HG03135 (cell line): ENCODE data around the gene CPLANE1.
"Not testable (repeated sequence)": the region's sequence is repeated elsewhere in the genome, so short reads cannot be mapped to it uniquely, and the experiment has no call there.

Source experiments
- ATAC-seq: cut with Tn5 transposase; IDR thresholded peaks from one replicate; pipeline ENCODE4 v1.9.1; 2021; ENCODE audit warnings: mild to moderate bottlenecking, moderate library complexity; ENCODE audit not compliant: unreplicated experiment

CPLANE1 gene

DNA sequence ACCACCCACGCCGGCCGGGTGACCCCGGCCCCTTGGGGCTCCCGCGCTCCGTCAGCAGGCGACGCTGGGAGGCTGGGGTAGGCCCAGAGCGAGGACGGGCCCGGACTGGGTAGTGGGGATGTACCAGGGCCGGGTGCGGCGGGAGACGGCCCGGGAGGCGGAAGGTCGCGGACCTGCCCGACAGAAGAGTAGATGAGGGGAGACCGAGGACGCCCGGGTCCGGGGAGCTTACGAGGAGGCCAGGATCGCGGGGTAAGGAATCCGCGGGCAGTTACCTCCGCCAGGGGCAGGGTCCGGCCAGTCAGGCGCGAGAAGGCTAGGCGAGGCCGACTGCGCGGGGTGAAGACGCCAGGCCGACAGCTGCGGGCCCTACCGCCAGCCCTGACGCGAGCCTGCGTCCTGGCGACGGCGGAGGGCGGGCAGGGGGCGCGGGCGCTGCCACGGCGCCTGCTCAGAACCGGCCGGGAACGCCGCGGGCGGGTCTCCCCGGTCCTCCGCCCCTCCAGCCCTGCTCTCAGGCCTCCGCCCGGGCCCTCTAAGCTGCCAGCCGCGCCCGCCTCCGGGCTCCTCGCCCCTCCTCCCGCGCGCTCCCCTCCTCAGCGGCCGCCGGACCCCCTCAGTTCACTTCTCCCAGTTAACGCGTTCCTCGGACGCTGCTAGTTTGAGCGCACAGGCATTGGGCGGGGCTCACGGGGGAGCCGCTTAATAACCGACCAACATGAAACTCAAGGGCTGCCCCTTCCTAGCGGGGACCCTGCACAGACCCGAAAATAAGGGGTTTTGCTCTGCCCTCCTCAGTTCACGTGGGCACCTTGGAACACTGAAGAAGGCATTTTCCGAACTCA lies at the start of gene CPLANE1:
TSS of gene CPLANE1 (minus strand) at position 407 of the 845 bp plus-strand sequence. CDS start 1,678 bp downstream, outside the sequence.
- peak; percentile 76 for ATAC-seq

DNA sequence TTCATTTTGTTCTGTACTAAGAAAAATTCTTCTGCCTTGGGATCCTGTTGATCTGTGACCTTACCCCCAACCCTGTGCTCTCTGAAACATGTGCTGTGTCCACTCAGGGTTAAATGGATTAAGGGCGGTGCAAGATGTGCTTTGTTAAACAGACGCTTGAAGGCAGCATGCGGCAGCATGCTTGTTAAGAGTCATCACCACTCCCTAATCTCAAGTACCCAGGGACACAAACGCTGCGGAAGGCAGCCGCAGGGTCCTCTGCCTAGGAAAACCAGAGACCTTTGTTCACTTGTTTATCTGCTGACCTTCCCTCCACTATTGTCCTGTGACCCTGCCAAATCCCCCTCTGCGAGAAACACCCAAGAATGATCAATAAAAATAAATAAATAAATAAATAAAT lies 47.1 kb upstream of the CPLANE1 start:
- ATAC-seq, result not testable (repeated sequence)

DNA sequence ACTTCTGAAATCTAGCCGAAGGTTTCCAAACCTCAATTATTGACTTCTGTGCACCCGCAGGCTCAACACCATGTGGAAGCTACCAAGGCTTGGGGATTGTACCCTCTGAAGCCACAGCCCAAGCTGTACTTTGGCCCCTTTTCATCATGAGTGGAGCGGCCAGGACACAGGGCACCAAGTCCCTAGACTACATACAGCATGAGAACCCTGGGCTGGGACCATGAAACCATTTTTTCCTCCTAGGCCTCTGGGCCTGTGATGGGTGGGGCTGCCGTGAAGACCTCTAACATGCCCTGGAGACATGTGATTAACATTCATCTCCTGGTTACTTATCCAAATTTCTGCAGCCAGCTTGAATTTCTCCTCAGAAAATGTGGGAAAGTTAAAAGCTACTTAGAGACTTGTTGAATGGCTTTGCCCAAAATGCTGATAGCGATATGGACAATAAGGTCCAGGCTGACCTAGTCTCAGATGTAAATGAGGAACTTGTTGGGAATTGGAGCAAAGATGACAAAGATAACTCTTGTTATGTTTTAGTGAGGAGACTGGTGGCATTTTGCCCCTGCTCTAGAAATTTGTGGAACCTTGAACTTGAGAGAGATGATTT lies 34.1 kb upstream of the CPLANE1 start:
- ATAC-seq, result no peak

DNA sequence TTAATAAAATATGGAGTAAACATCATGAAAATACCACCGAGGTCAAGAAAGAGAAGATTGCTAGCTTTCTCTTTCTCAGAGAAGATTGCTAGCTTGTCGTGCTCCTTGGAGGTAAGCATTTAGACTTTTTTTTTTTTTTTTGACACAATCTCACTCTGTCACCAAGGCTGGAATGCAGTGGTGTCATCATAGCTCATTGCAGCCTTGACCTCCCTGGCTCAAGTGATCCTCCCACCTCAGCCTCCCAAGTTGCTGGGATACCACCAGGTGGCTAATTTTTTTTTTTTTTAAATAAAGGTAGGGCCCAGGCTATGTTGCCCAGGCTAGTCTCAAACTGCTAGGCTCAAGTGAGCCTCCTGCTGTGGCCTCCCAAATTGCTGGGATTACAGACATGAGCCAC lies 26.3 kb upstream of the CPLANE1 start:
- ATAC-seq, result no peak

DNA sequence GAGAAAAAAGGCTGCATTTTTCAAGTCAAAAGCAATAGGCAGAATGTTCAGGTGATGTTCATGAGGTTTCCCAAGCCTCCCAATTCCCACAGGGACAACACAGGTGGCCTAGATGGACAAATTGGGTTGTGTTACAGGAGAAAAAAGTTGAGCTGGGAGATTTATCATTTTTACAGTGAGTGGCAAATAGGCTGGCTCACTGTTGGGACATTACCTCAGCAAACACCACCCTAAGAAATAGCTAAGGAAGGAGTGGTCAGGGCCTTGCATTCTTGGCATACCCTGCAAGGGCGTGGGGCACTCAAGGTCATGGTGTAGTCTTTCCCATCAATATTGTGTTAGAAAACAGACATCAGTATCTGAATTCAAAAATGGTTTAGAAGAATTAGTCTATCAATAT lies 23.3 kb upstream of the CPLANE1 start:
- ATAC-seq, result no peak

DNA sequence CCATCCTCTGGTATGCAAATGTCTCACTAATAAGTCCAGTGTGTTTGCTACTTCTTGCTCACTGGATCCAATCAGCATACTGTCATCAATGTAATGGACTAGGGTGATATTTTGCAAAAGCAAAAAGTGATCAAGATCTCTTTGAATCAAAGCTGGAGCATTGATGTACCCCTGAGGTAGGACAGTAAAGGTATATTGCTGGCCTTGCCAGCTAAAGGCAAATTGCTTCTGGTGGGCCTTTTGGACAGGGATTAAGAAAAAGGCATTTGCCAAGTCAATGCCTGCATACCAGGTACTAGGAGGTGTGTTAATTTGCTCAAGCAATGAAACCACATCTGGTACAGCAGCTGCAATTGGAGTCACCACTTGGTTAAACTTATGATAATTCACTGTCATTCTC lies 18.9 kb upstream of the CPLANE1 start:
- ATAC-seq, result not testable (repeated sequence)

DNA sequence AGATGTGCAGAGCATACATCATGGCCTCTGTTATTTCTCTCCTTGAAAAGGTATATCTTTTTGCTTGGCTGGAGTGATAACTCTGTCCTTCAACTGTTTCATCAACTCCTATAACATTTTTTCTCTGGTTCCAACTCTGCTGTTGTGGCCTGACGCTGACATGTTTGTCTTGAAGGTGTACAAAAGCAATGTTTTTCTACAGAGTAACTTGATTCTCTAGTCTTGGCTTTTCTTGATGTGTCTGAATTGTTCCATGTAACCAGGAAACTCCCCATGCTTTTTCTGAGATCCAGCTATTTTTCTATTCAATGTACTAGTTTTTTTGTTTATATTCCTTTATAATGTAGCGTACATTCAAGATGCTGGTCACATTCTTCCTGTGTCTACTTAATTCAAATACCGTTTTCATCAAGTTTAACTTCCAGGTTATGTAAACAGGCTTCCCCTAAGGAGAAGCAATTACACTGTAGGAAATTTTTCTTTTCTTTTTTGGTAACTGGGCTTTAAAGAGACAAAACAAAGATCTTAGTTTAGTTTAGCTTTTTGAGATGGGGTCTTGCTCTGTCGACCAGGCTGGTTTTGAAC lies 6.7 kb upstream of the CPLANE1 start:
- ATAC-seq, result no peak

DNA sequence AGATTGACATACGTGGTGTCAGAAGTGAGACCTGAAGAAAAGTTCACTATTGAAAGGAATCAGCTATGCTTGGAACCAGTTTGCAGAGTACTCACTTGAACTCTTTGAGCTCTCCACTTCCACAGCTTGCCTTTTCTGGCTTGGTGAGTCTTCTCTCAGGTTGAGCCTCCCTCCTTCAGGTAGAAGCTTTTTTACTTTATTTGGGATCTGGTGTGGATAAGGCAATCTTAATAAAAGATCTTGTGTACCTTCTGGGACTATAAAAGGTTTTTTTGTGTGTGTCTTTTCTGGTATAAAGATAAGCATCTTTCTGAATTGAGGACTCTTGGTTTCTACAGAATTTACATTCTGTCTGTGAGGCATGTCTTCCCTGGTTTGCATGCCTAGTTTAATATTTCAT lies 5.4 kb upstream of the CPLANE1 start:
- ATAC-seq, result no peak

DNA sequence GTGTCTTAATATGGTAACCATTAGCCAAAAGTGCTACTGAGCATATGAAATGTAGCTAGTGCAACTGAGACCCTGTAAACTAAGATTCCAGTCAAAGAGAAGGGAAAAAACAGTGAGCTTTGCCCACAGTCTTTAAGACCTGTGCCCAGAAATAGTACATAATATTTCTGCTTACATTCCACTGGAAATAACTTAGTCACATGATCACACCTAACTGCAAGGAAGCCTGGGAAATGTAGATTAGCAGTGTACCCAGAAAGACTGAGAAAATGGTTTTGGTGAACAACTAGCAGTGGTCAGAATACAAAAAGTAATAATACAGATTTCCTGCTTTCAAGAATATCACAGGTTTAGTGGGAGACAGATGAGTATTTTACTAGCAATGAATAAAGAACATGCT lies 2.5 kb upstream of the CPLANE1 start:
- no peak for ATAC-seq

DNA sequence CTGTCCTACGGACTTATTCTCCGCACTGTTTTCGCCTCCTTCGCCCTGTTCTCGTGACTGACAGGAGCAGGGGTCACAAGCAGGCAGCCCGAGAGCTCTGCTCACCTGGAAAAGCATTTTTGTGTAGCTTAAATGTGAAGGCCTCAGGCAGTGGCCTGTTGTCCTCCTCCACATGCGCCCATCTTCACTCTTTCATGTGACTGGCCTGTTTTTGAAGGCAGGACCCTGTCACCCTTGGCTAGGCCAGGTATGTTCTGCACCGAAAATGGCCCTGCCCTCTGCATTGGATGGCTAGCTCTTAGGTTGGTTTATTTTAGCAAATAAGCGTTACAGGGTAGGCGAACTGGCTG lies 614 bp upstream of the CPLANE1 start:
- no peak for ATAC-seq

DNA sequence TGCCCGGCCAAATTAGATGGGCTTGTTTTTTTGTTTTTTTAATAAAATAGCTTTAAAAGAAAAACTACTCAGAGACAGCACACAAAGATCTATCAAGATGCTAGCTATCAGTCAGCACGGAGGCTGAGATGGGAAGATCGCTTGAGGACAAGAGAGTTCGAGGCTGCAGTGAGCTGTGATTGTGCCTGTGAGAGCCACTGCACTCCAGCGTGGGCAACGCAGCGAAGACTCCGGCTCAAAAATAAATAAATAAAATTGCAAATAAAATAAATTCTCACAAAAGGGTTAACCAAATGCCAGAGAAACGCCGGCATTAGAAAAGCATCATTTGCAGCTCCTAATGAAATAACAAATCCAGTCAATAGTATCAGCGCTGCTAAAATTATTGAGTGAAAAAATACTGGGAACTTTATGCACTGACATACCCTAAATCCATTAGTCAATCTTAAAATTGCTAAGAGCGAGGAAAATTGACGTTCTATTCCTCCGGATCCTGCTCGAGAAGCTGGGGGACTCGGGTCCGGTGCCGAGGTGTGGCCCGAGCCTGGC lies 681 bp downstream of the CPLANE1 start:
- no peak for ATAC-seq

DNA sequence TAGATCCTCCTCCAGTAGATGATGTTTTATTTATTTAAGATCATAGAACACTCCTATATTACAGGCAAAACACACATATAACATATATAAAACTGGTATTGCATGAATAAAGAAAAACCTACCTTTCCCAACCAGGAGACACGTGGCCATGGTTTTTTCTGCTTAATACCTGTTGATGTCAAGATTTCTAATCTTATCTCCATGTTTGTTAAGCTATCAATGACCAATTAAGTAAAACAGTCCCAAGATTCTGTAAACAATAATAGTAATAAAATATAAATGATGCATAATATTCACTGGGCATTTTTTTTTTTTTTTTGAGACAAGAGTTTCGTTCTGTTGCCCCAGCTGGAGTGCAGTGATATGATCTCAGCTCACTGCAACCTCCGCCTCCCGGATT lies 1.7 kb downstream of the CPLANE1 start:
- no peak for ATAC-seq

DNA sequence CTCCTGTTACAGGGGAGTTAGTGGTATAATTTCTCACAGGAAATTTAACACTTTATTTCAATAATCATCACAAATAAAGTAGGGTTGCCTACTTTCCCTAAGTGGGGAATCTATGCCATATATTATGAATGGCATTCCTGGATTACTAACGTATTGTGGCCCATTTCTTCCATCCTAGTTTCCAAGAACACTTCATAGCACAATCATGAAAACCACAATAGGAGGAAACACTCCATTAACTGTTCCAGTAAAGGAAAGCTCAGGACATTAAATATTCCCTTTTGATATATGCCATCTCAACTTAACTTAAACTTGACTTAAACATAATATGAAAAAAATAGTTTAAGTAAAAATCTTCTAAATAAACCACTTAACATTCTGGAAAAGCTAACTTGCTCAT lies 2.1 kb downstream of the CPLANE1 start:
- ATAC-seq, result no peak

DNA sequence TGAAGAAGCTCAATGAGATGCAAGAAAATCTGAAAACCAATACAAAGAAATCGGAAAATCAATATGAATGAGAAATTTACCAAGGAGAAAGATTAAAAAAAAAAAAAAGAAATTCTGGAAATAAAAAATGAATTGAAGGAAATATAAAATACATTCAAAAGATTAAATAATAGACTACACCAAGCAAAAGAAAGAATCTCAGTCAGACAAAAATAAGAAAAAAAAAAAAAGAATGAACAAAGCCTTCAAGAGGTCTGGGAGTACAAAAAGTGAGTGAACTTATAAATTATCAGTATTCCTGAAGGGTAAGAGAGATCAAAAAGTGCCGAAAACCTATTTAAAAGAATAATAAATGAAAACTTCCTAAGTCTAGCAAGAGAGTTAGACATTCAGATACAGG lies 14.9 kb downstream of the CPLANE1 start:
- no peak for ATAC-seq

DNA sequence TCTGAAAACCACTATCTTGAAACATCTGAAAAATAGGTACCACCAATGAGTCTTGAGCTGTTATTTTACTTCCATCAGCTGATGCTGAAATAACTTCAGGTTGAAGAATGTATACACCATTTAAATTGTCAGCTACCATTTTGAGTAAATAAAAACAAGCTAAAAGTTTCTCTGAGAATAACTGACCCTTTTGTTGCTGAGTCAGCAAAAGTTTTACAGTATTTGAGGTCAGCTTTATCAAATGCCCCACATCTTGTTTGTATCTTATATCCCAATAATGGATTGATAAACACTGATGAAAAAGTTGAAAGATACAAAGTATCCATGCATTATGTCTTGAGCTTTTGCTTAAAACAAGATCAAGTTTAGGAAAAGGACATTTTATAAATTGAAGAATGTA lies 22.8 kb downstream of the CPLANE1 start:
- no peak for ATAC-seq

DNA sequence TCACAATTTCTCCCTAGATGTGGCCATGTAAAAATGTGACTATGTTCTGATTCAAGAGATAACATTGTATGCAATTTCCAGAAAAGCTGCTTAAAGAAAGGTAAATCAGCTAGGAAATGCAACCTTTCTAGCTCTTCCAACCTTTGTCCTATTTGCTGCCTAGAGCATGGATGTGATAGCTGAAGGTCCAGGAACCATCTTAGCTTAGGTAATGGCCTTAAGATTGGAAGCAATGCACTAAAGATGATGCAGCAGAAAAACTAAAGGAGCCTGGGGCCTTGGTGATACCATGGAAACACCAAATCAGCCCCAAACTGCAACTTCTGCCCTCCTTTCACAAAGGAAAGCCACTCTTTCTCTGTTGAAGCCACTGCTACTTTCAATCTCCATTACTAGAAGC lies 27.0 kb downstream of the CPLANE1 start:
- ATAC-seq, result no peak

DNA sequence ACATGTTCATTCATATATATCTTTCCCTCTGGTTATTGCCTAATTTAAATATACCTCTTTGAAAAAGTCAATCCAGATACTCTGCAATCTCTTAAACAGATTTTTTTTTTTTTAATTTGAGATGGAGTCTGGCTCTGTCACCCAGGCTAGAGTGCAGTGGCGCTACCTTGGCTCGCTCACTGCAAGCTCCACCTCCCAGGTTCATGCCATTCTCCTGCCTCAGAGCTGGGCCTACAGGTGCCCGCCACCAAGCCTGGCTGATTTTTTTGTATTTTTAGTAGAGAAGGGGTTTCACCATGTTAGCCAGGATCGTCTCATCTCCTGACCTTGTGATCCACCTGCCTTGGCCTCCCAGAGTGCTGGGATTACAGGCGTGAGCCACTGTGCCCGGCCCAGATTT lies 28.8 kb downstream of the CPLANE1 start:
- not testable (repeated sequence) for ATAC-seq

DNA sequence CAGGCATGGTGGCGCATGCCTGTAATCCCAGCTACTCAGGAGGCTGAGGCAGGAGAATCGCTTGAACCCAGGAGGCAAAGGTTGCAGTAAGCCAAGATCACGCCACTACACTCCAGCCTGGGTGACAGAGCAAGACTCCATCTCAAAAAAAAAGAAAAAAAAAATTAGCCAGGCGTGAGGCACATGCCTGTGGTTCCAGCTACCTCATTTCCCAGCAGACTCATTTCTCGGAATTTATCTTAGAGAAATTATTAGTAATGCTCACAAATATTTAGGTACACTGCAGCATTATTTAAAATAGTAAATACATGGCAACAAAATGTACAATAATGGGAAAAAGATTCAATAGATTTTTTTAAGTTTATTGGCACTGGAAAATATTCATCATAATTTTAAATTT lies 29.8 kb downstream of the CPLANE1 start:
- not testable (repeated sequence) for ATAC-seq

DNA sequence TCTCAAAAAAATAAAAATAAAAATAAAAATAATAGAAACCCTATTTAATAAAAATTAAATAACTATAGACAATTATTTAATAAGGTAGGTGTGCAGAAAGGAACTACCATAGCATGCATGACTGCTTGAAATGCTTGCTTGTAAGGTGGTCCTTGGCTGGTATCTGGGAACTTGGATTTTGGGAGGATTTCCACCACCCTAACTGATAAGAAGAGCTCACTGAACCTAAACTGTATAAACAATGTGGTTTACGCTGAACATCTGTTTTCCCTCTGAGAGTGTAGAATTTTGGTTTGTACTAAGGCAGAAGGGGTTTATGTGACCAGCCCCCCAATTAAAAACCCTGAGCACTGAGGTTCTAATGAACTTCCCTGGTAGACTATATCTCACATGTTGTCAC lies 31.2 kb downstream of the CPLANE1 start:
- no peak for ATAC-seq

DNA sequence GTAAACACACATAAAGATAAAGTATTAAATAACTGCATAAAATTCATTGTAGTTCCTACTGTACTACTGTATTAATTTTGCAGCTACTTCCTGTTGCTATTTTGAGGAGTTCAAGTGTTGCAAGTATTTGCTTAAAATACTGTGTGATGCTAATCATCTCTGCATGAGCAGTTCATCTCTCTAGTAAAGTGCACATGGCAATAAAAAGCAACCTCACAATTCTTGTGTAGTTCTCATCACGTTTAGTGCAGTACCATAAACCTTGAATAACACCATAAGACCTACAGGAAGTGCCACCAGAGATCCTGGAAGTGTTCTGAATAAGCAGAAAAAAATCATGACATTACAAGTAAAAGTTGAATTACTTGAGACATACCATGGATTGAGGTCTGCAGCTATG lies 34.6 kb downstream of the CPLANE1 start:
- no peak for ATAC-seq

DNA sequence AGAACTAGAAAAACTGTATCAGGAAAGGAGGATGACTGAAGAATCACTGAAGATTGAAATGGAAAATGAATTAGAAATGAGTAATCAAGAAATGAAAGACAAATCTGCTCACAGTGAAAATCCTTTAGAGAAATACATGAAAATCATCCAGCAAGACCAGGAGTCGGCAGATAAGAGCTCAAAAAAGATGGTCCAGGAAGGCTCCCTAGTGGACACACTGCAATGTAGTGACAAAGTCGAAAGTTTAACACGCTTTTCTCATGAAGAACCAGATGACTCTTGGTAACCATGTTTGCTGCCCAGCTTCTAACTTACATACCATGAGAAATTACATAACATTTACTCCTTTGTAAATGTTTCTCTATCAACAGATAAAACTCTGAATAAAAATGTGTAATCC lies 37.1 kb downstream of the CPLANE1 start:
- ATAC-seq, result no peak

DNA sequence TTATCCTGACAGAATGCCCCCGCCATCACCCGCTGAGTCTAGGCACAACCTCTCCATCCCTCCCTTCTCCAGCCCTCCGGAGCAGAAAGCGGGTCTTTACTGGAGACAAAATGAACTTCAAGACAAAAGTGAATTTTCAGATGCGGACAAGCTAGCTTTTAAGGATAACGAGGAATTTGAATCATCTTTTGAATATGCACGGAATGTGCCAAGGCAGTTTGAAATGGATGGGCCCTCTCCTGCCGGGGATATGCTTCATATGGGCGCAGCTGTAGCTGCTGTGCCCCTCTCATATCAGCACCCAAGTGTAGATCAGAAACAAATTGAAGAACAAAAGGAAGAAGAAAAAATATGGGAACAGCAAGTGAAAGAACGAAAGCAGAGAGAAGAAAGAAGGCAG lies 37.5 kb downstream of the CPLANE1 start:
- ATAC-seq, result no peak
